Measurements from ENCODE around the gene TUBGCP2. TPM values are rescaled to one million over a fixed set of nuclear protein-coding genes. Genes with fewer than 3 reads are reported as not detected.

The TUBGCP2 gene
- total and polyA plus RNA-seq, 9 of the 15 experiments (the other 6 are each of a cell fraction or from before 2014, with no cell fraction given), result 4.3 to 56.6 (median 28.4) TPM

DNA sequence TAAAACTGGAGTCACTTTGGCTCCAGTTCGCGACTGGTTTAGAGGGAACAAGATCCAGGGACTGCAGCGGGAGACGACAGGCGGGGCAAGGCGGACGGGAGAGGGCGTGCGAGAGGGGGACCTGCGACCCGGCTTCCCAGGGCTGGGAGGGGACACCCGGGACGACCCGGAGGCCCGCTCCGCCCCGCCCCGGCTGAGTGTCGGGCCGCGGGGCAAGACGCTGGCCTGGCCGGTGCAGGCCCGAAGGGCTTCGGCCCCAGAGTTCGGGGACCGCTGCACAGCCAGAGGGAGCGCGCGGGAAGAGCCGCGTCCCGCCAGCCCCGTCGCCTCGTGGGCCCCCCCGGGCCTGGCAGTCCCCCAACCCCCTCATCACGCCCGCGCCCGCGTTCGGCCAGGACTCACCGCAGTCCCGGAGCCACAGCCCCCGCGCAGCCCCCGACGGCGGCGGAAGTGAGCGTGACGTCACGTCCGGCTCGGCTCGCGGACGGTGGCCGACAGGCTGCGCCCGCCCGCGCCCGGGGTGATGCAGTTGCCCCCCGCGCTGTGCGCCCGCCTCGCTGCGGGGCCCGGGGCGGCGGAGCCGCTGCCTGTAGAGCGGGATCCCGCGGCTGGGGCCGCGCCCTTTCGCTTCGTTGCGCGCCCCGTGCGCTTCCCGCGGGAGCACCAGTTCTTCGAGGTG, at the start of gene TUBGCP2, which contains the start of gene ZNF511 (continued):
- peak; percentile 60 for TF ChIP-seq KDM5B (IDR thresholded peaks at IDR 0.05; ENCODE audit: insufficient replicate concordance, low read depth, low read length)
- TF ChIP-seq IFI16 (CRISPR knock-in tag; IDR thresholded peaks at IDR 0.05), result no peak
- TF ChIP-seq GTF2E2 (tag; IDR thresholded peaks at IDR 0.05), result peak; percentile 53; the same call in 1 of the 2 replicates
- TF ChIP-seq CXXC5 (CRISPR knock-in tag; IDR thresholded peaks at IDR 0.05), result peak; percentile 84
- 0 out of 2 replicates have a peak, but pooled peaks have one; percentile 52 for TF ChIP-seq KLF1 (tag; IDR thresholded peaks at IDR 0.05)
- no peak for TF ChIP-seq HEY1 (CRISPR knock-in tag; IDR thresholded peaks at IDR 0.05; ENCODE audit: borderline replicate concordance)
- TF ChIP-seq, protein P1, sequence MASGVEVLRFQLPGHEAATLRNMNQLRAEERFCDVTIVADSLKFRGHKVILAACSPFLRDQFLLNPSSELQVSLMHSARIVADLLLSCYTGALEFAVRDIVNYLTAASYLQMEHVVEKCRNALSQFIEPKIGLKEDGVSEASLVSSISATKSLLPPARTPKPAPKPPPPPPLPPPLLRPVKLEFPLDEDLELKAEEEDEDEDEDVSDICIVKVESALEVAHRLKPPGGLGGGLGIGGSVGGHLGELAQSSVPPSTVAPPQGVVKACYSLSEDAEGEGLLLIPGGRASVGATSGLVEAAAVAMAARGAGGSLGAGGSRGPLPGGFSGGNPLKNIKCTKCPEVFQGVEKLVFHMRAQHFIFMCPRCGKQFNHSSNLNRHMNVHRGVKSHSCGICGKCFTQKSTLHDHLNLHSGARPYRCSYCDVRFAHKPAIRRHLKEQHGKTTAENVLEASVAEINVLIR (CRISPR knock-in tag; IDR thresholded peaks at IDR 0.05), result peak; percentile 83
- 0 out of 2 replicates have a peak, but pooled peaks have one; percentile 12 for TF ChIP-seq NR2C2 (CRISPR knock-in tag; IDR thresholded peaks at IDR 0.05)
- peak; percentile 39; the same call in 1 of the 2 replicates for TF ChIP-seq NR2C2 (tag; IDR thresholded peaks at IDR 0.05)
- no peak for TF ChIP-seq ZNF184 (CRISPR knock-in tag; IDR thresholded peaks at IDR 0.05)
- TF ChIP-seq, protein P2, sequence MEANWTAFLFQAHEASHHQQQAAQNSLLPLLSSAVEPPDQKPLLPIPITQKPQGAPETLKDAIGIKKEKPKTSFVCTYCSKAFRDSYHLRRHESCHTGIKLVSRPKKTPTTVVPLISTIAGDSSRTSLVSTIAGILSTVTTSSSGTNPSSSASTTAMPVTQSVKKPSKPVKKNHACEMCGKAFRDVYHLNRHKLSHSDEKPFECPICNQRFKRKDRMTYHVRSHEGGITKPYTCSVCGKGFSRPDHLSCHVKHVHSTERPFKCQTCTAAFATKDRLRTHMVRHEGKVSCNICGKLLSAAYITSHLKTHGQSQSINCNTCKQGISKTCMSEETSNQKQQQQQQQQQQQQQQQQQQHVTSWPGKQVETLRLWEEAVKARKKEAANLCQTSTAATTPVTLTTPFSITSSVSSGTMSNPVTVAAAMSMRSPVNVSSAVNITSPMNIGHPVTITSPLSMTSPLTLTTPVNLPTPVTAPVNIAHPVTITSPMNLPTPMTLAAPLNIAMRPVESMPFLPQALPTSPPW (CRISPR knock-in tag; IDR thresholded peaks at IDR 0.05), result peak; percentile 93
- peak; percentile 76 for TF ChIP-seq L3MBTL2 (IDR thresholded peaks at IDR 0.05)
- 0 out of 2 replicates have a peak, but pooled peaks have one; percentile 37 for TF ChIP-seq NFIC (IDR thresholded peaks at IDR 0.05)
- TF ChIP-seq HCFC1 (IDR thresholded peaks at IDR 0.05; ENCODE audit: low read depth, low read length), result peak; percentile 59
- TF ChIP-seq, protein P3, sequence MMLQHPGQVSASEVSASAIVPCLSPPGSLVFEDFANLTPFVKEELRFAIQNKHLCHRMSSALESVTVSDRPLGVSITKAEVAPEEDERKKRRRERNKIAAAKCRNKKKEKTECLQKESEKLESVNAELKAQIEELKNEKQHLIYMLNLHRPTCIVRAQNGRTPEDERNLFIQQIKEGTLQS (IDR thresholded peaks at IDR 0.05), result peak; percentile 52; the same call in 1 of the 2 replicates
- TF ChIP-seq, protein P3 (CRISPR knock-in tag; conservative IDR thresholded peaks at IDR 0.05), result no peak
- TF ChIP-seq, protein P4, sequence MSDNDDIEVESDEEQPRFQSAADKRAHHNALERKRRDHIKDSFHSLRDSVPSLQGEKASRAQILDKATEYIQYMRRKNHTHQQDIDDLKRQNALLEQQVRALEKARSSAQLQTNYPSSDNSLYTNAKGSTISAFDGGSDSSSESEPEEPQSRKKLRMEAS (CRISPR knock-in tag; IDR thresholded peaks at IDR 0.05), result peak; percentile 47
- TF ChIP-seq HLTF (IDR thresholded peaks at IDR 0.05), result no peak
- peak; percentile 95 for TF ChIP-seq ATF7 (IDR thresholded peaks at IDR 0.05)
